Stimulated activated memory B cell treated with anti-CD40 and anti-IgM and Interleukin-4, amounts not matched to agents 10 μg/mL and 1 μg/mL and 100 μg/mL, for 72 hours (primary cell): Measurements from ENCODE around the gene ZNF236.

Experiments
- ATAC-seq: fragments of 150-1000 bp; cut with Tn5 transposase; 2 replicates; pipeline ENCODE4 v1.10.0; 2021
- H3K27ac Mint-ChIP-seq: one replicate; pipeline ENCODE4 v1.8.0; 2022; ENCODE audit warnings: mild to moderate bottlenecking, mixed read lengths
- H3K27me3 Mint-ChIP-seq: one replicate; pipeline ENCODE4 v1.8.0; 2022; ENCODE audit warnings: mixed read lengths
- H3K36me3 Mint-ChIP-seq: one replicate; pipeline ENCODE4 v1.8.0; 2022; ENCODE audit warnings: mixed read lengths
- H3K4me1 Mint-ChIP-seq: one replicate; pipeline ENCODE4 v1.8.0; 2022; ENCODE audit warnings: mixed read lengths
- H3K4me3 Mint-ChIP-seq: one replicate; pipeline ENCODE4 v1.8.0; 2022; ENCODE audit warnings: mild to moderate bottlenecking, moderate library complexity, mixed read lengths
- H3K9me3 Mint-ChIP-seq: one replicate; pipeline ENCODE4 v1.8.0; 2022; ENCODE audit warnings: mixed read lengths

ZNF236 gene

GRCh38 chr18:76903386-76903785 is 81.0 kb downstream of the ZNF236 start:
- H3K27ac Mint-ChIP-seq = no peak overlapping the region
- H3K36me3 Mint-ChIP-seq = peaks cover 62% of the 10 kb centered on the region
- no peak for ATAC-seq

GRCh38 chr18:76905821-76906220 is 83.5 kb downstream of the ZNF236 start:
- no peak for ATAC-seq
- Mint-ChIP-seq H3K9me3 (no peaks in the 10 kb centered on the region), H3K27me3 (no peaks in the 10 kb centered on the region), H3K36me3 (peaks cover 61% of the 10 kb centered on the region), H3K4me3 (no peak overlapping the region), H3K27ac (no peak overlapping the region), H3K4me1 (no peaks in the 10 kb centered on the region)

More at GRCh38 chr18:76903386-76903785, 81.0 kb downstream of the ZNF236 start:
- H3K27me3 Mint-ChIP-seq = no peaks in the 10 kb centered on the region
- H3K9me3 Mint-ChIP-seq = no peaks in the 10 kb centered on the region
- no peaks in the 10 kb centered on the region for H3K4me1 Mint-ChIP-seq
- no peak overlapping the region for H3K4me3 Mint-ChIP-seq

- H3K36me3 Mint-ChIP-seq = peaks cover 56% of the 10 kb centered on the region
- H3K4me1 Mint-ChIP-seq = no peaks in the 10 kb centered on the region
- H3K27me3 Mint-ChIP-seq = no peaks in the 10 kb centered on the region
- H3K9me3 Mint-ChIP-seq = no peaks in the 10 kb centered on the region
- no peak for ATAC-seq
- H3K4me3 Mint-ChIP-seq = no peak overlapping the region
- H3K27ac Mint-ChIP-seq = no peak overlapping the region
Observed at GRCh38 chr18:76908277-76908676, 85.9 kb downstream of the ZNF236 start.

- no peak overlapping the region for H3K4me3 Mint-ChIP-seq
- H3K4me1 Mint-ChIP-seq = peaks cover 7% of the 10 kb centered on the region
- H3K27ac Mint-ChIP-seq = no peak overlapping the region
- H3K36me3 Mint-ChIP-seq = peaks cover 67% of the 10 kb centered on the region
- H3K9me3 Mint-ChIP-seq = no peaks in the 10 kb centered on the region
- ATAC-seq = no peak
- H3K27me3 Mint-ChIP-seq = no peaks in the 10 kb centered on the region
Observed at GRCh38 chr18:76909439-76909838, 87.1 kb downstream of the ZNF236 start.

GRCh38 chr18:76911440-76911839 is 89.1 kb downstream of the ZNF236 start:
- Mint-ChIP-seq H3K36me3 (peaks cover 79% of the 10 kb centered on the region), H3K4me3 (no peak overlapping the region), H3K9me3 (no peaks in the 10 kb centered on the region), H3K27me3 (no peaks in the 10 kb centered on the region), H3K27ac (no peak overlapping the region), H3K4me1 (peaks cover 14% of the 10 kb centered on the region)
- no peak for ATAC-seq

GRCh38 chr18:76913583-76913982 is 91.2 kb downstream of the ZNF236 start:
- no peaks in the 10 kb centered on the region for H3K9me3 Mint-ChIP-seq
- H3K4me1 Mint-ChIP-seq = peaks cover 14% of the 10 kb centered on the region
- H3K36me3 Mint-ChIP-seq = peaks cover 77% of the 10 kb centered on the region
- H3K27me3 Mint-ChIP-seq = no peaks in the 10 kb centered on the region
- H3K27ac Mint-ChIP-seq = peak overlapping the region; percentile 44
- no peak for ATAC-seq
- H3K4me3 Mint-ChIP-seq = no peak overlapping the region

- peak; percentile 78 for ATAC-seq
- H3K4me1 Mint-ChIP-seq = peaks cover 14% of the 10 kb centered on the region
- peak overlapping the region; percentile 44 for H3K27ac Mint-ChIP-seq
- H3K9me3 Mint-ChIP-seq = no peaks in the 10 kb centered on the region
- no peak overlapping the region for H3K4me3 Mint-ChIP-seq
- peaks cover 71% of the 10 kb centered on the region for H3K36me3 Mint-ChIP-seq
- no peaks in the 10 kb centered on the region for H3K27me3 Mint-ChIP-seq
Observed at GRCh38 chr18:76914314-76914713, 92.0 kb downstream of the ZNF236 start.

GRCh38 chr18:76914796-76915195 is 92.4 kb downstream of the ZNF236 start:
- H3K27me3 Mint-ChIP-seq = no peaks in the 10 kb centered on the region
- H3K4me1 Mint-ChIP-seq = peaks cover 14% of the 10 kb centered on the region
- H3K36me3 Mint-ChIP-seq = peaks cover 71% of the 10 kb centered on the region
- no peak for ATAC-seq
- H3K9me3 Mint-ChIP-seq = no peaks in the 10 kb centered on the region
- H3K27ac Mint-ChIP-seq = peak overlapping the region; percentile 44
- no peak overlapping the region for H3K4me3 Mint-ChIP-seq

- no peaks in the 10 kb centered on the region for H3K27me3 Mint-ChIP-seq
- H3K4me3 Mint-ChIP-seq = no peak overlapping the region
- peaks cover 73% of the 10 kb centered on the region for H3K36me3 Mint-ChIP-seq
- peaks cover 14% of the 10 kb centered on the region for H3K4me1 Mint-ChIP-seq
- H3K9me3 Mint-ChIP-seq = no peaks in the 10 kb centered on the region
- peak overlapping the region; percentile 44 for H3K27ac Mint-ChIP-seq
- ATAC-seq = no peak
Observed at GRCh38 chr18:76915456-76915855, 93.1 kb downstream of the ZNF236 start.

GRCh38 chr18:76920974-76921373 is 98.6 kb downstream of the ZNF236 start:
- Mint-ChIP-seq H3K27ac (peak overlapping the region; percentile 44), H3K36me3 (peaks cover 74% of the 10 kb centered on the region), H3K4me1 (peaks cover 19% of the 10 kb centered on the region), H3K27me3 (no peaks in the 10 kb centered on the region), H3K4me3 (no peak overlapping the region), H3K9me3 (no peaks in the 10 kb centered on the region)
- no peak for ATAC-seq

- Mint-ChIP-seq H3K36me3 (peaks cover 74% of the 10 kb centered on the region), H3K9me3 (no peaks in the 10 kb centered on the region), H3K4me1 (peaks cover 26% of the 10 kb centered on the region), H3K27ac (peak overlapping the region; percentile 44), H3K4me3 (no peak overlapping the region), H3K27me3 (no peaks in the 10 kb centered on the region)
- peak; percentile 99 for ATAC-seq
Observed at GRCh38 chr18:76922107-76922506, 99.8 kb downstream of the ZNF236 start.

- H3K4me3 Mint-ChIP-seq = no peak overlapping the region
- ATAC-seq = no peak
- no peak overlapping the region for H3K27ac Mint-ChIP-seq
- peaks cover 71% of the 10 kb centered on the region for H3K36me3 Mint-ChIP-seq
- H3K27me3 Mint-ChIP-seq = no peaks in the 10 kb centered on the region
- H3K9me3 Mint-ChIP-seq = no peaks in the 10 kb centered on the region
- H3K4me1 Mint-ChIP-seq = peaks cover 28% of the 10 kb centered on the region
Observed at GRCh38 chr18:76923485-76924085, 101.2 kb downstream of the ZNF236 start.

- peaks cover 69% of the 10 kb centered on the region for H3K36me3 Mint-ChIP-seq
- no peaks in the 10 kb centered on the region for H3K27me3 Mint-ChIP-seq
- ATAC-seq = no peak
- peak overlapping the region; percentile 4 for H3K27ac Mint-ChIP-seq
- no peaks in the 10 kb centered on the region for H3K9me3 Mint-ChIP-seq
- peaks cover 31% of the 10 kb centered on the region for H3K4me1 Mint-ChIP-seq
- H3K4me3 Mint-ChIP-seq = no peak overlapping the region
Observed at GRCh38 chr18:76925501-76925900, 103.1 kb downstream of the ZNF236 start.

- H3K9me3 Mint-ChIP-seq = no peaks in the 10 kb centered on the region
- no peaks in the 10 kb centered on the region for H3K27me3 Mint-ChIP-seq
- peaks cover 22% of the 10 kb centered on the region for H3K4me1 Mint-ChIP-seq
- no peak for ATAC-seq
- peaks cover 63% of the 10 kb centered on the region for H3K36me3 Mint-ChIP-seq
- no peak overlapping the region for H3K4me3 Mint-ChIP-seq
- H3K27ac Mint-ChIP-seq = peak overlapping the region; percentile 4
Observed at GRCh38 chr18:76927223-76927725, 104.9 kb downstream of the ZNF236 start.

- Mint-ChIP-seq H3K27me3 (no peaks in the 10 kb centered on the region), H3K9me3 (no peaks in the 10 kb centered on the region), H3K27ac (peak overlapping the region; percentile 57), H3K4me3 (no peak overlapping the region), H3K4me1 (peaks cover 23% of the 10 kb centered on the region), H3K36me3 (peaks cover 69% of the 10 kb centered on the region)
- ATAC-seq = no peak
Observed at GRCh38 chr18:76928179-76928868, 106.0 kb downstream of the ZNF236 start.

- no peak overlapping the region for H3K4me3 Mint-ChIP-seq
- no peak overlapping the region for H3K27ac Mint-ChIP-seq
- no peaks in the 10 kb centered on the region for H3K27me3 Mint-ChIP-seq
- H3K36me3 Mint-ChIP-seq = peaks cover 54% of the 10 kb centered on the region
- ATAC-seq = no peak
- H3K4me1 Mint-ChIP-seq = peaks cover 20% of the 10 kb centered on the region
- H3K9me3 Mint-ChIP-seq = no peaks in the 10 kb centered on the region
Observed at GRCh38 chr18:76931171-76931570, 108.8 kb downstream of the ZNF236 start.
